ENCODE data around the gene TSHR. TPM values are rescaled to one million over a fixed set of nuclear protein-coding genes. Genes with fewer than 3 reads are reported as not detected.
"Not testable (repeated sequence)": the region's sequence is repeated elsewhere in the genome, so short reads cannot be mapped to it uniquely, and the experiment has no call there.

Gene TSHR
- total and polyA plus RNA-seq, 2 experiments from 2014 or later, result 0.83 TPM; not detected in 1

DNA sequence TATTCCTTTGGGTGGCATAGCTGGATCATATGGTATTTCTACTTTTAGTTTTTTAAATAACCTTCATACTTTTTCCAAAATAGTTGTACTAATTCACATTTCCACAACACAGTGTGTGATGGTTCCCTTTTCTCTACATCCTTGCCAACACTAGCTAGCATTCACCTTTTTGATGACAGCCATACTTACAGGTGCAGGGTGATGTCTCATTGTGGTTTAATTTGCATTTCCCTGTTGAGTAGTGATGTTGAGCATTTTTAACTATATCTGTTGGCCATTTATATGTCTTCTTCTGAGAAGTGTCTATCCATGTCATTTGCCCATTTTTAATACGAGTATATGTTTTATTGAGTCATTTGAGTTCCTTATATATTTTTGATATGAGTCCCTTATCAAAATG is 96.1 kb downstream of the TSHR start:
- Histone ChIP-seq H3K27ac (no peak overlapping the region), H3K36me3 (replicated peaks; ENCODE audit: insufficient read depth, low read depth) (no peaks in the 10 kb centered on the region), H3K9me2 (replicated peaks; ENCODE audit: insufficient read depth) (no peaks in the 10 kb centered on the region), H3K4me1 (ENCODE audit: insufficient read depth) (no peaks in the 10 kb centered on the region), H2AFZ (no peak overlapping the region), H3K4me3 (no peak overlapping the region), H3K9me3 (ENCODE audit: low read depth) (no peaks in the 10 kb centered on the region), H4K20me1 (ENCODE audit: insufficient read depth, poor library complexity, severe bottlenecking) (no peaks in the 10 kb centered on the region), H3K79me2 (no peaks in the 10 kb centered on the region), H3K4me2 (no peak overlapping the region), H3K27me3 (no peaks in the 10 kb centered on the region)
- TF ChIP-seq EZH2 (IDR thresholded peaks at IDR 0.05; ENCODE audit: borderline replicate concordance) (no peak), EZH2phosphoT487 (IDR thresholded peaks at IDR 0.05; ENCODE audit: low read depth, severe bottlenecking, unreplicated experiment) (no peak)
- DNase-seq (ENCODE audit: low spot score), result no peak
- WGBS (ENCODE audit: low lambda C conversion rate, missing lambda C conversion rate), result 81% methylated on average over 1 of the region's 1 CpG

DNA sequence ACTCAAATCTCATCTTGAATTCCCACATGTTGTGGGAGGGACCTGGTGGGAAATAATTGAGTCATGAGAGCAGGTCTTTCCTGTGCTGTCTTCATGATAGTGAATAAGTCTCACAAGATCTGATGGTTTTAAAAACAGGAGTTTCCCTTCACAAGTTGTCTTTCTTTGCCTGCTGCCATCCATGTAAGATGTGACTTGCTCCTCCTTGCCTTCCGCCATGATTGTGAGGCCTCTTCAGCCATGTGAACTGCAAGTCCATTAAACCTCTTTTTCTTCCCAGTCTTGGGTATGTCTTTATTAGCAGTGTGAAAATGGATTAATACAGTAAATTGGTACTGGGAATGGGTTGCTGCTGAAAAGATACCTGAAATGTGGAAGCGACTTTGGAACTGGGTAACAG is 98.6 kb downstream of the TSHR start:
- not testable (repeated sequence) for H3K4me2 ChIP-seq; DNase-seq (ENCODE audit: low spot score); H4K20me1 ChIP-seq (ENCODE audit: insufficient read depth, poor library complexity, severe bottlenecking); H3K9me3 ChIP-seq (ENCODE audit: low read depth); H3K79me2 ChIP-seq; H2AFZ ChIP-seq; H3K36me3 ChIP-seq (replicated peaks; ENCODE audit: insufficient read depth, low read depth); H3K9me2 ChIP-seq (replicated peaks; ENCODE audit: insufficient read depth); H3K4me3 ChIP-seq; H3K27ac ChIP-seq; H3K27me3 ChIP-seq; H3K4me1 ChIP-seq (ENCODE audit: insufficient read depth)
- WGBS (ENCODE audit: low lambda C conversion rate, missing lambda C conversion rate), result 86% methylated on average over 2 of the region's 2 CpGs

DNA sequence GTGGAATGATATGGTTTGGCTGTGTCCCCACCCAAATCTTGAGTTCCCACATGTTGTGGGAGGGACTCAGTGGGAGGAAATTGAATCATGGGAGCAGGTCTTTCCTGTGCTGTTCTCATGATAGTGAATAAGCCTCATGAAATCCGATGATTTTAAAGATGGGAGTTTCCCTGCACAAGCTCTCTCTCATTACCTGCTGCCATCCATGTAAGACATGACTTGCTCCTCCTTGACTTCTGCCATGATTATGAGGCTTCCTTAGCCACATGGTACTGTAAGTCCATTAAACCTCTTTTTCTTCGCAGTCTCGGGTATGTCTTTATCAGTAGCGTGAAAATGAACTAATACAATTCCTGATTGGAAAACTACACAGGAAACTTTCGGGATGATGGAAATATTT is 100.5 kb downstream of the TSHR start:
- Histone ChIP-seq H3K9me2 (replicated peaks; ENCODE audit: insufficient read depth) (no peaks in the 10 kb centered on the region), H3K27me3 (no peaks in the 10 kb centered on the region), H3K79me2 (no peaks in the 10 kb centered on the region), H3K4me1 (ENCODE audit: insufficient read depth) (no peaks in the 10 kb centered on the region), H4K20me1 (ENCODE audit: insufficient read depth, poor library complexity, severe bottlenecking) (no peaks in the 10 kb centered on the region), H2AFZ (no peak overlapping the region), H3K4me2 (no peak overlapping the region), H3K9me3 (ENCODE audit: low read depth) (no peaks in the 10 kb centered on the region), H3K27ac (no peak overlapping the region), H3K36me3 (replicated peaks; ENCODE audit: insufficient read depth, low read depth) (no peaks in the 10 kb centered on the region), H3K4me3 (no peak overlapping the region)
- WGBS (ENCODE audit: low lambda C conversion rate, missing lambda C conversion rate), result 99% methylated on average over 5 of the region's 5 CpGs
- no peak for TF ChIP-seq EZH2phosphoT487 (IDR thresholded peaks at IDR 0.05; ENCODE audit: low read depth, severe bottlenecking, unreplicated experiment)
- TF ChIP-seq, protein P1, sequence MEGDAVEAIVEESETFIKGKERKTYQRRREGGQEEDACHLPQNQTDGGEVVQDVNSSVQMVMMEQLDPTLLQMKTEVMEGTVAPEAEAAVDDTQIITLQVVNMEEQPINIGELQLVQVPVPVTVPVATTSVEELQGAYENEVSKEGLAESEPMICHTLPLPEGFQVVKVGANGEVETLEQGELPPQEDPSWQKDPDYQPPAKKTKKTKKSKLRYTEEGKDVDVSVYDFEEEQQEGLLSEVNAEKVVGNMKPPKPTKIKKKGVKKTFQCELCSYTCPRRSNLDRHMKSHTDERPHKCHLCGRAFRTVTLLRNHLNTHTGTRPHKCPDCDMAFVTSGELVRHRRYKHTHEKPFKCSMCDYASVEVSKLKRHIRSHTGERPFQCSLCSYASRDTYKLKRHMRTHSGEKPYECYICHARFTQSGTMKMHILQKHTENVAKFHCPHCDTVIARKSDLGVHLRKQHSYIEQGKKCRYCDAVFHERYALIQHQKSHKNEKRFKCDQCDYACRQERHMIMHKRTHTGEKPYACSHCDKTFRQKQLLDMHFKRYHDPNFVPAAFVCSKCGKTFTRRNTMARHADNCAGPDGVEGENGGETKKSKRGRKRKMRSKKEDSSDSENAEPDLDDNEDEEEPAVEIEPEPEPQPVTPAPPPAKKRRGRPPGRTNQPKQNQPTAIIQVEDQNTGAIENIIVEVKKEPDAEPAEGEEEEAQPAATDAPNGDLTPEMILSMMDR (IDR thresholded peaks at IDR 0.05; ENCODE audit: poor library complexity), result no peak
- no peak for TF ChIP-seq EZH2 (IDR thresholded peaks at IDR 0.05; ENCODE audit: borderline replicate concordance)
- DNase-seq (ENCODE audit: low spot score), result no peak

DNA sequence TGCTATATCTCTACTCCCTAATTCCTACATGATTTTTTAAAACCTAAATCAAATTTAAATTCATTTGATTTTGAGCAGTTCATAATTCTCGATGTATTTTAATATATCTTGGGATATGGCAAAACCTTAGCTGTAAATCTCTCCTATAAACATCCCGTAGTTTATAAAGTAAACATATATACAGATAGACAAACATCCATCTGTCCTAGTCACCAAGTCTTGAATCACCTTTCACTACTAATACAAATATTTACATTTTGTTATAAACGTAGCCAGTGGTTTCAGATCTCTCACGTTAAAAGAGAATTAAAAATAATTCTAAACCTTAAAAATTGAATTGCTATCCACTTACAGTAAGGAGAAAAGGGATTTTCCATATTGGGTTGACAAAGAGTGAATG is 107.0 kb downstream of the TSHR start:
- Histone ChIP-seq H3K27me3 (peaks cover 6% of the 10 kb centered on the region), H3K4me1 (ENCODE audit: insufficient read depth) (no peaks in the 10 kb centered on the region), H3K36me3 (replicated peaks; ENCODE audit: insufficient read depth, low read depth) (no peaks in the 10 kb centered on the region), H3K4me2 (no peak overlapping the region), H3K9me2 (replicated peaks; ENCODE audit: insufficient read depth) (no peaks in the 10 kb centered on the region), H3K79me2 (no peaks in the 10 kb centered on the region), H3K4me3 (no peak overlapping the region), H4K20me1 (ENCODE audit: insufficient read depth, poor library complexity, severe bottlenecking) (no peaks in the 10 kb centered on the region), H3K9me3 (ENCODE audit: low read depth) (no peaks in the 10 kb centered on the region), H3K27ac (no peak overlapping the region), H2AFZ (no peak overlapping the region)
- WGBS (ENCODE audit: low lambda C conversion rate, missing lambda C conversion rate), result 41% methylated on average over 4 of the region's 4 CpGs
- TF ChIP-seq EZH2phosphoT487 (IDR thresholded peaks at IDR 0.05; ENCODE audit: low read depth, severe bottlenecking, unreplicated experiment) (no peak), EZH2 (IDR thresholded peaks at IDR 0.05; ENCODE audit: borderline replicate concordance) (no peak)
- TF ChIP-seq, protein P1 (IDR thresholded peaks at IDR 0.05; ENCODE audit: poor library complexity), result no peak
- no peak for DNase-seq (ENCODE audit: low spot score)
